IMR-90 (cell line): ENCODE results near the gene CHN1. TPM values are rescaled to one million over a fixed set of nuclear protein-coding genes. Genes with fewer than 3 reads are reported as not detected.

Experiments used
- ATAC-seq: fragments of 200-7000 bp; cut with Tn5 transposase; 2 replicates; pipeline ENCODE4 v1.9.1; 2020; ENCODE audit warnings: low read depth, mild to moderate bottlenecking, moderate library complexity
- BruUV-seq: library from RNA; stranded (reverse); fragments of 400-500 nt; replicated peaks from 2 replicates; lab custom pipeline; 2021; lab: Mats Ljungman, UMichigan
- CTCF ChIA-PET: fragments of 300-600 bp; formaldehyde crosslinking; extraction: SDS; loops from one replicate; lab custom pipeline; 2021; ENCODE audit warnings: antibody characterized with exemption; lab: Yijun Ruan, JAX
- POLR2A ChIA-PET: fragments of 300-600 bp; sonication (Branson Sonifier 250); formaldehyde crosslinking; loops from one replicate; lab custom pipeline; 2022; ENCODE audit warnings: antibody characterized with exemption; ENCODE audit not compliant: unreplicated experiment; lab: Charles Lee
- DNase-seq: peaks from one replicate; pipeline ENCODE4 v3.0.0; 2013
- H2AFZ ChIP-seq: replicated peaks from 2 replicates; pipeline ENCODE3; 2013; ENCODE audit warnings: low read length, mild to moderate bottlenecking; ENCODE audit not compliant: poor library complexity
- H2AK5ac ChIP-seq: 2 replicates; pipeline ENCODE4 v1.6.1; 2013; ENCODE audit warnings: low read depth, low read length, inconsistent platforms
- H2AK9ac ChIP-seq: replicated peaks from 2 replicates; pipeline ENCODE3; 2013; ENCODE audit warnings: mild to moderate bottlenecking, low read depth, low read length, moderate library complexity; ENCODE audit not compliant: poor library complexity
- H2BK120ac ChIP-seq: 2 replicates; pipeline ENCODE4 v1.6.1; 2013; ENCODE audit warnings: low read depth, low read length, inconsistent platforms
- H2BK15ac ChIP-seq: 3 replicates; pipeline ENCODE4 v1.6.1; 2013; ENCODE audit warnings: low read depth, low read length, inconsistent platforms
- H2BK20ac ChIP-seq: 2 replicates; pipeline ENCODE4 v1.6.1; 2013; ENCODE audit warnings: low read depth, mild to moderate bottlenecking, inconsistent platforms, low read length, moderate library complexity
- H2BK5ac ChIP-seq: 2 replicates; pipeline ENCODE4 v1.6.1; 2013; ENCODE audit warnings: mild to moderate bottlenecking, low read depth, low read length, inconsistent platforms; ENCODE audit not compliant: poor library complexity, severe bottlenecking
- H3K14ac ChIP-seq: replicated peaks from 2 replicates; pipeline ENCODE4 v1.6.1; 2013; ENCODE audit warnings: low read depth, low read length, inconsistent platforms
- H3K18ac ChIP-seq: 2 replicates; pipeline ENCODE4 v1.6.1; 2013; ENCODE audit warnings: low read depth, low read length, control low read depth
- H3K23ac ChIP-seq: 2 replicates; pipeline ENCODE4 v1.6.1; 2013; ENCODE audit warnings: low read depth, low read length, inconsistent platforms
- H3K27ac ChIP-seq: 2 replicates; pipeline ENCODE4 v1.5.1; 2013; ENCODE audit warnings: mild to moderate bottlenecking, control low read depth, low read length; ENCODE audit not compliant: insufficient read depth
- H3K27me3 ChIP-seq: 2 replicates; pipeline ENCODE4 v1.6.1; 2013; ENCODE audit warnings: low read length; ENCODE audit not compliant: control insufficient read depth, insufficient read depth
- H3K36me3 ChIP-seq: 2 replicates; pipeline ENCODE4 v1.6.1; 2013; ENCODE audit warnings: low read length, mixed read lengths; ENCODE audit not compliant: control insufficient read depth, insufficient read depth
- H3K4ac ChIP-seq: 2 replicates; pipeline ENCODE4 v1.6.1; 2013; ENCODE audit warnings: low read depth, low read length, inconsistent platforms
- H3K4me1 ChIP-seq: 2 replicates; pipeline ENCODE4 v1.6.1; 2013; ENCODE audit warnings: low read length, mixed read lengths; ENCODE audit not compliant: control insufficient read depth, insufficient read depth
- H3K4me2 ChIP-seq: 2 replicates; pipeline ENCODE4 v1.6.1; 2013; ENCODE audit warnings: low read depth, mild to moderate bottlenecking, control low read depth, low read length, moderate library complexity
- H3K4me3 ChIP-seq: 2 replicates; pipeline ENCODE4 v1.5.1; 2013; ENCODE audit warnings: low read depth, mild to moderate bottlenecking, control low read depth, low read length, moderate library complexity; ENCODE audit not compliant: insufficient read depth
- H3K56ac ChIP-seq: 2 replicates; pipeline ENCODE4 v1.6.1; 2013; ENCODE audit warnings: low read length, inconsistent platforms; ENCODE audit not compliant: insufficient read depth; ENCODE audit errors: extremely low read depth
- H3K79me1 ChIP-seq, 2 experiments: 2 replicates each; pipeline ENCODE4 v1.6.1; 2013; ENCODE audit warnings: low read length in 2 of 2, inconsistent platforms in 1 of 2, low read depth in 1 of 2
- H3K9ac ChIP-seq: 2 replicates; pipeline ENCODE4 v1.6.1; 2013; ENCODE audit warnings: low read depth, low read length, control low read depth
- H3K9me1 ChIP-seq: 2 replicates; pipeline ENCODE4 v1.6.1; 2013; ENCODE audit warnings: low read length, inconsistent platforms; ENCODE audit not compliant: insufficient read depth
- H3K9me3 ChIP-seq: 2 replicates; pipeline ENCODE4 v1.6.1; 2013; ENCODE audit warnings: low read length; ENCODE audit not compliant: control insufficient read depth, insufficient read depth
- H4K20me1 ChIP-seq: 2 replicates; pipeline ENCODE4 v1.6.1; 2013; ENCODE audit warnings: low read length, inconsistent platforms; ENCODE audit not compliant: insufficient read depth
- H4K5ac ChIP-seq: 2 replicates; pipeline ENCODE4 v1.6.1; 2013; ENCODE audit warnings: mild to moderate bottlenecking, low read depth, low read length, control low read depth
- H4K8ac ChIP-seq, 2 experiments: 2 replicates each; pipeline ENCODE4 v1.6.1; 2013; ENCODE audit warnings: low read depth in 2 of 2, low read length in 2 of 2, control low read depth in 1 of 2, inconsistent platforms in 1 of 2
- H4K91ac ChIP-seq: 2 replicates; pipeline ENCODE4 v1.6.1; 2013; ENCODE audit warnings: low read depth, low read length, inconsistent platforms; ENCODE audit not compliant: insufficient read depth
- BHLHE40 ChIP-seq: fragments of 150-350 bp; IDR thresholded peaks from 2 replicates; pipeline ENCODE4 v1.6.1; 2016; ENCODE audit warnings: mild to moderate bottlenecking, low read depth, low read length
- CEBPB ChIP-seq: IDR thresholded peaks from 2 replicates; pipeline ENCODE4 v1.6.1; 2012; ENCODE audit warnings: low read depth, low read length, improper control_type of control experiment
- CHD1 ChIP-seq: IDR thresholded peaks from 2 replicates; pipeline ENCODE4 v1.6.1; 2012; ENCODE audit warnings: low read depth, low read length, improper control_type of control experiment
- CTCF ChIP-seq: conservative IDR thresholded peaks from 2 replicates; pipeline ENCODE4 v1.5.1; 2012; ENCODE audit warnings: mild to moderate bottlenecking, low read depth, low read length, improper control_type of control experiment
- MAFK ChIP-seq: IDR thresholded peaks from 2 replicates; pipeline ENCODE4 v1.6.1; 2012; ENCODE audit warnings: low read depth, low read length, improper control_type of control experiment
- MAZ ChIP-seq: IDR thresholded peaks from 2 replicates; pipeline ENCODE4 v1.6.1; 2012; ENCODE audit warnings: low read depth, mild to moderate bottlenecking, low read length, improper control_type of control experiment, moderate library complexity, borderline replicate concordance
- RAD21 ChIP-seq: IDR thresholded peaks from 2 replicates; pipeline ENCODE4 v1.6.1; 2012; ENCODE audit warnings: low read length, improper control_type of control experiment
- SMC3 ChIP-seq: fragments of 150-350 bp; IDR thresholded peaks from 2 replicates; pipeline ENCODE4 v1.6.1; 2016; ENCODE audit warnings: low read depth, mild to moderate bottlenecking, antibody characterized with exemption, low read length, moderate library complexity
- USF2 ChIP-seq: fragments of 150-350 bp; IDR thresholded peaks from 2 replicates; pipeline ENCODE4 v1.6.1; 2017; ENCODE audit warnings: mild to moderate bottlenecking, antibody characterized with exemption, low read length, low read depth
- WGBS, 2 experiments: methylation state at CpG; one replicate each; pipeline versions ENCODE4 v1.1.5 to v1.1.7; 2013; ENCODE audit warnings: missing lambda C conversion rate in 2 of 2; ENCODE audit not compliant: insufficient read length in 1 of 2; ENCODE audit errors: extremely low coverage in 2 of 2; 5-methylcytosine and 5-hydroxymethylcytosine counted together
- dilution Hi-C: fragments of 300-500 bp; cut with HindIII; formaldehyde crosslinking; loops from one replicate; pipeline ENCODE4 v1.14.3; 2018; ENCODE audit warnings: low sequenced_read_pairs; ENCODE audit not compliant: unreplicated experiment
- in situ Hi-C: fragments of 300-500 bp; cut with MboI; formaldehyde crosslinking; loops from 3 replicates; pipeline ENCODE4 v1.14.3; 2019; ENCODE audit warnings: low sequenced_read_pairs, inconsistent platforms, mixed read lengths
- intact Hi-C: fragments of 100-400 bp; cut with micrococcal nuclease; formaldehyde crosslinking; loops from 2 replicates; pipeline ENCODE4 v1.10.0; 2022
- polyA plus RNA-seq, 3 experiments: library from polyadenylated mRNA; depleted of rRNA; stranded (reverse); fragments of >200 nt; gene quantifications; 2 replicates each; pipeline ENCODE4 v1.2.3, GENCODE V29; 2012; ENCODE audit warnings: low replicate concordance in 1 of 3
- total RNA-seq: library from RNA; depleted of rRNA; stranded (reverse); fragments of >200 nt; gene quantifications from 2 replicates; pipeline ENCODE4 v1.2.3, GENCODE V29; 2012

The CHN1 gene
- total and polyA plus RNA-seq, 2 of the 4 experiments (the other 2 are of a cell fraction), result 58.4 to 66.9 TPM

GRCh38 chr2:174771631-174772471 lies 233.3 kb downstream of the CHN1 start:
- peak; percentile 86 for ATAC-seq
- ChIA-PET POLR2A (interaction anchor here (0.7 to 1.2 kb wide), 3 partner anchors 11 to 72 kb away, joined by 3 to 5 read pairs (median 3); no protein-coding TSS in a partner anchor), CTCF (interaction anchor here (0.5 to 3.3 kb wide), 30 partner anchors 9 to 277 kb away, joined by 3 to 53 read pairs (median 4); no protein-coding TSS in a partner anchor)
- Histone ChIP-seq H4K8ac (peak overlapping the region; percentile 51 to 89), H2AFZ (peak overlapping the region; percentile 87), H3K4me2 (peak overlapping the region; percentile 13; the same call in 1 of the 2 replicates), H3K9me3 (no peaks in the 10 kb centered on the region), H3K4me3 (no peak overlapping the region), H2BK20ac (peak overlapping the region; percentile 97), H3K36me3 (no peaks in the 10 kb centered on the region), H3K27me3 (no peaks in the 10 kb centered on the region), H4K5ac (peak overlapping the region; percentile 67), H2BK5ac (peak overlapping the region; percentile 89), H2BK120ac (peak overlapping the region; percentile 97), H3K27ac (peak overlapping the region; percentile 93), H2BK15ac (peak overlapping the region; percentile 81; the same call in 2 of the 3 replicates), H3K79me1 (no peaks in the 10 kb centered on the region), H2AK9ac (peak overlapping the region; percentile 71), H3K4me1 (peaks cover 24% of the 10 kb centered on the region), H3K14ac (peak overlapping the region; percentile 89), H3K9ac (peak overlapping the region; percentile 19), H3K18ac (peak overlapping the region; percentile 81), H3K4ac (peak overlapping the region; percentile 85), H3K9me1 (peaks cover 18% of the 10 kb centered on the region), H4K20me1 (no peaks in the 10 kb centered on the region), H2AK5ac (peak overlapping the region; percentile 89; the same call in 1 of the 2 replicates), H3K56ac (peak overlapping the region; percentile 83), H3K23ac (peak overlapping the region; percentile 82), H4K91ac (peak overlapping the region; percentile 91)
- TF ChIP-seq USF2, result peak; percentile 92
- TF ChIP-seq CHD1, result no peak
- peak; percentile 48; the same call in 1 of the 2 replicates for TF ChIP-seq CEBPB
- peak; percentile 77; the same call in 1 of the 2 replicates for TF ChIP-seq MAZ
- TF ChIP-seq MAFK, result no peak
- peak; percentile 91 for TF ChIP-seq BHLHE40
- peak; percentile 94 for TF ChIP-seq CTCF
- peak; percentile 94 for TF ChIP-seq RAD21
- peak; percentile 99 for TF ChIP-seq SMC3
- intact Hi-C loops, result loop anchor here (1.0 to 2.0 kb wide), 5 partner anchors 71 to 218 kb away; no protein-coding TSS in a partner anchor
- in situ Hi-C loops, result loop anchor here (5.0 kb wide), 1 partner anchor 215 kb away; no protein-coding TSS in a partner anchor
- dilution Hi-C loops, result loop anchor here (25.0 kb wide), 1 partner anchor 215 kb away; no protein-coding TSS in a partner anchor
- 14% methylated on average over 7 of the region's 14 CpGs; no CpG with 5 or more reads in 1 of the 2 experiments for WGBS, 2 experiments
- peak; percentile 82 for DNase-seq
- no TSS peak for BruUV-seq
